ENCODE data around the gene HNRNPCL2. TPM values are rescaled to one million over a fixed set of nuclear protein-coding genes. Genes with fewer than 3 reads are reported as not detected.
"Not testable (repeated sequence)": the region's sequence is repeated elsewhere in the genome, so short reads cannot be mapped to it uniquely, and the experiment has no call there.

HNRNPCL2 gene
- total RNA-seq = not detected

- CTCF ChIA-PET = not testable (repeated sequence)
Measured at GRCh38 chr1:13116754-13117153, at the start of gene HNRNPCL2. Gene HNRNPCL2, minus strand, starts transcription at chr1:13116854. Its CDS starts 454 bp downstream, at chr1:13116400.

GRCh38 chr1:13165531-13165930 lies 48.9 kb upstream of the HNRNPCL2 start, which contains the start of gene HNRNPCL4:
Gene HNRNPCL4, minus strand, starts transcription at chr1:13165631. Its CDS starts 164 bp downstream, at chr1:13165467.
- POLR2A ChIA-PET, CTCF ChIA-PET: not testable (repeated sequence)

More at GRCh38 chr1:13116754-13117153, at the start of gene HNRNPCL2:
- POLR2A ChIA-PET = not testable (repeated sequence)

GRCh38 chr1:13155909-13156308 lies 39.3 kb upstream of the HNRNPCL2 start, which contains the start of gene PRAMEF26:
Gene PRAMEF26, minus strand, starts transcription at chr1:13156009. Its CDS starts 2,914 bp downstream, at chr1:13153095.
- POLR2A ChIA-PET = not testable (repeated sequence)

GRCh38 chr1:13070474-13070873 lies 46.2 kb downstream of the HNRNPCL2 start, which contains the start of gene PRAMEF25:
Gene PRAMEF25, plus strand, starts transcription at chr1:13070774. Its CDS starts 2,920 bp downstream, at chr1:13073694.
- CTCF ChIA-PET, POLR2A ChIA-PET: not testable (repeated sequence)

More at GRCh38 chr1:13155909-13156308, 39.3 kb upstream of the HNRNPCL2 start, which contains the start of gene PRAMEF26:
- CTCF ChIA-PET = not testable (repeated sequence)

Other genes with a start within 250 kb of the HNRNPCL2 start
- not detected for gene PRAMEF4, start 230.7 kb downstream of the HNRNPCL2 start, total RNA-seq
- gene PRAMEF10, start 218.6 kb downstream of the HNRNPCL2 start, total RNA-seq = not detected
- not detected for gene PRAMEF7, start 200.2 kb downstream of the HNRNPCL2 start, total RNA-seq
- not detected for gene PRAMEF6, start 169.3 kb downstream of the HNRNPCL2 start, total RNA-seq
- gene PRAMEF27, start 60.3 kb downstream of the HNRNPCL2 start, total RNA-seq = not detected
- not detected for gene HNRNPCL3, start 56.1 kb downstream of the HNRNPCL2 start, total RNA-seq
- not detected for gene PRAMEF25, start 46.1 kb downstream of the HNRNPCL2 start, total RNA-seq
- gene PRAMEF26, start 39.2 kb upstream of the HNRNPCL2 start, total RNA-seq = not detected
- gene HNRNPCL4, start 48.8 kb upstream of the HNRNPCL2 start, total RNA-seq = not detected
- gene PRAMEF9, start 55.0 kb upstream of the HNRNPCL2 start, total RNA-seq = not detected
- gene PRAMEF13, start 84.6 kb upstream of the HNRNPCL2 start, total RNA-seq = not detected
- gene PRAMEF18, start 109.3 kb upstream of the HNRNPCL2 start, total RNA-seq = not detected
- gene PRAMEF5, start 137.3 kb upstream of the HNRNPCL2 start, total RNA-seq = not detected
- gene PRAMEF8, start 168.3 kb upstream of the HNRNPCL2 start, total RNA-seq = not detected
- not detected for gene PRAMEF33, start 186.7 kb upstream of the HNRNPCL2 start, total RNA-seq
- gene PRAMEF15, start 198.7 kb upstream of the HNRNPCL2 start, total RNA-seq = not detected
- not detected for gene PRAMEF14, start 230.3 kb upstream of the HNRNPCL2 start, total RNA-seq